ENCODE data around the gene GPR141.
"Not testable (repeated sequence)": the region's sequence is repeated elsewhere in the genome, so short reads cannot be mapped to it uniquely, and the experiment has no call there.

GPR141 gene

DNA sequence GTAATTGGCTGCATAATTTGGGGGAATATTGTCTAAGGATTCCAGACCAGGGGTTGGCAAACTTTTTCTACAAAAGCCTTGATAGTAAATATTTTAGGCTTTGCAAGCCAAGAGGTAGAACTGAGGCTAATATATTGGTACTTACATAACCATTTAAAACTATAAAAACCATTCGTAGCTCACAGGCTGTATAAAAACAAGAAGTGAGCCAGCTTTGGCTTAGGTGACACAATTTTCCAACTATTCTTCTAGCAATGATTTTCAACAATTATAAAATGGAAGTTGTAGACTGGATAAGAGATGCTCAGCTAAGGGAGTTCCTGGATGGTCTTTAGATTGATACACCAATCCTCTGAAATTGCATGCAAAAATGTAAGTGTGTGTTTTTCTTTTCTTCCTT is 1.4 kb downstream of the GPR141 start:
- in situ Hi-C loops (cut with HindIII; ENCODE audit: low sequenced_read_pairs): no loop called here

GRCh38 chr7:37686556-37687345 is 3.2 kb downstream of the GPR141 start:
- in situ Hi-C loops (cut with HindIII; ENCODE audit: low sequenced_read_pairs): no loop called here

DNA sequence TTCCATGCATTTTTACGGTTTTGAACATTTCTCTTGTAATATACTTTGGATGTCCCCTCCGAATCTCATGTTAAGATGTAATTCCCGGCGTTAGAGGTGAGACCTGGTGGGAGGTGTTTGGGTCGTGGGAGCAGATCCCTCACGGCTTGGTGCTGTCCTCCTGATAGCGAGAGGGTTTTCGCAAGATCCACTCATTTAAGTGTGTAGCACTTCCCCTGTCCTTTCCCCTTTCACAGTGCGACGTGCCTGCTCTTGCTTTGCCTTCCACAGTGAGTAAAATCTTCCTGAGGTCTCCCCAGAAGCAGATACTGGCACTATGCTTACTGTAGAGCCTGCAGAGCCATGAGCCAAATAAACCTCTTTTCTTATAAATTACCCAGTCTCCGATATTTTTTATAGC is 6.6 kb downstream of the GPR141 start:
- in situ Hi-C loops (cut with HindIII; ENCODE audit: low sequenced_read_pairs): no loop called here

DNA sequence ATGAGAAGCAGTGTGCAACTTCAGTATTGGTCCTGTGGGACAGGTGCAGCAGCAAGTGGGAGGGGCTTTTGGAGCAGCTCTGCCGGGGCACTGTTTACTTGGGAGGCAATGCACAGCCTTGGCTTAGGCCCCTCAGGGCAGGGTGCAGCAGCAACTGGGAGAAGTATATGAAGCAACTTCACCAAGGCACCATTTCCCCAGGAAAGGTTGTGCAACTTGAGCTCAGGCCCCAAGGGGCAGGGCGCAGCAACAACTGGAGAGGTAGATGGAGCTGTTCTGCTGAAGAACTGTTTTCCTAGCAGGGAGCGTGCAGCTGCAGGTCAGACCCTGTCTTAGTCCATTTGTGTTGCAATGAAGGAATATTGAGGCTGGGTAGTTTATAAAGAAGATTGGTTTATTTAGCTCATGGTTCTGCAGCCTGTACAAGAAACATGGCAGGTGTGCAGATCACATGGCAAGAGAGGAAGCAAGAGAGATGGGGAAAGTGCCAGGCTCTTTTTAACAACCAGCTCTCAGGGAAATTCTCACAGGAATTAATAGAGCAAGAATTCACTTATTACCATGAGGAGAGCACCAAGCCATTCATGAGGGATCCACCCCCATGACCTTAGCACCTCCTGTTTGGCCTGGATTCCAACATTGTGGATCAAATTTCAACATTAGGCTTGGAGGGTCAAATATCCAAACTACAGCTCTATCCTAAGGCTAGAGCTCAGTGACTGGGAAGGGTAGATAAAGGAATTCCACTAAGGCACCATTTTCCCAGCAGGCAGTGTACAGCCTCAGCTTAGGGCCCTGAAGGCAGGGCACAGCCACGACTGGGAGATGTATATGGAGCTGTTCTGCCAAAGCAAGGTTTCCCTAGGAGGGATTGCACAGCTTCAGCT is 10.9 kb downstream of the GPR141 start:
- in situ Hi-C loops (cut with HindIII; ENCODE audit: low sequenced_read_pairs): no loop called here

- in situ Hi-C loops (cut with HindIII; ENCODE audit: low sequenced_read_pairs): no loop called here
These were observed 14.7 kb downstream of the GPR141 start for GRCh38 chr7:37698276-37698675.

- in situ Hi-C loops (cut with HindIII; ENCODE audit: low sequenced_read_pairs): no loop called here
These were observed 15.2 kb downstream of the GPR141 start for GRCh38 chr7:37698782-37699181.

DNA sequence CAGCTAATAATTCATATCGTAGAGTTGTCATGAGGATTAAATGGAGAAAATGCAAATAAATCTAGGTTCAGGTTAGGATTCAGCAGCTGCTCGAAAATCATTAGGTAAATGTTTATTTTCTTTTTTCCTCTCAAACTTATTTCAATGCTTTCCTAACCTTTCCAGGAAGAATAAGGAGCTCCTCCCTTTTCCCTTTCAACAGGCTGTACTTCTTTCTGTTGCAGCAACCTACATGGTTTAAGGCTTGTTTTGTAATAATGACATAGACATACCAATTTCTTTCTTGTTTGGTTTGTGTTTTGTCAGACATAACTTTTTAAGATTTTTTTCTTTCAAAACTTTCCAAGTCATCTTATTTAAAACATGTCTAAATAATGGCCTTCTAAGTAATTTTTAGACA is 18.2 kb downstream of the GPR141 start:
- in situ Hi-C loops (cut with HindIII; ENCODE audit: low sequenced_read_pairs): no loop called here

DNA sequence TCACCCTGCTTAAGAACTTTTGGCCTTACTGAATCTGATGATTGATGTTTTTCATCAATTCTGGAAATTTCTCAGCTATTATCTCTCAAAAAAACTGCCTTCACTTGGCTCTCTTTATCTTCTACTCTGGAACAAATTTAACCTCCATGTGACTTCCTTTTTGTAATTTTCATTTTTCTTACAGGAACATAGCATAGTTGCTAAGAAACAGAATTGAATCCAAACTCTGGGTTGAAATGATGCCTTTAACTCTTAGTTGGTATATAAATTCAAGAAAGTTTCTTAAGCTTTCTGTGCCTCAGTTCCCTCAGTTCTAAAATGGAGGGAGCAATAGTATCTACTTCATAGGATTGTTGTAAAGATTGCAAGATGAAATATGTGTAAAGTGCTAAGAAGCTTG is 19.8 kb downstream of the GPR141 start:
- in situ Hi-C loops (cut with HindIII; ENCODE audit: low sequenced_read_pairs): no loop called here

GRCh38 chr7:37704328-37704833 is 20.8 kb downstream of the GPR141 start:
- in situ Hi-C loops (cut with HindIII; ENCODE audit: low sequenced_read_pairs): not testable (repeated sequence)

- in situ Hi-C loops (cut with HindIII; ENCODE audit: low sequenced_read_pairs): no loop called here
These were observed 22.4 kb downstream of the GPR141 start for GRCh38 chr7:37705976-37706375.

- in situ Hi-C loops (cut with HindIII; ENCODE audit: low sequenced_read_pairs): no loop called here
These were observed 23.2 kb downstream of the GPR141 start for GRCh38 chr7:37706804-37707203.

- in situ Hi-C loops (cut with HindIII; ENCODE audit: low sequenced_read_pairs): no loop called here
These were observed 24.4 kb downstream of the GPR141 start for GRCh38 chr7:37707754-37708485.

- in situ Hi-C loops (cut with HindIII; ENCODE audit: low sequenced_read_pairs): no loop called here
These were observed 26.3 kb downstream of the GPR141 start for GRCh38 chr7:37709631-37710509.

DNA sequence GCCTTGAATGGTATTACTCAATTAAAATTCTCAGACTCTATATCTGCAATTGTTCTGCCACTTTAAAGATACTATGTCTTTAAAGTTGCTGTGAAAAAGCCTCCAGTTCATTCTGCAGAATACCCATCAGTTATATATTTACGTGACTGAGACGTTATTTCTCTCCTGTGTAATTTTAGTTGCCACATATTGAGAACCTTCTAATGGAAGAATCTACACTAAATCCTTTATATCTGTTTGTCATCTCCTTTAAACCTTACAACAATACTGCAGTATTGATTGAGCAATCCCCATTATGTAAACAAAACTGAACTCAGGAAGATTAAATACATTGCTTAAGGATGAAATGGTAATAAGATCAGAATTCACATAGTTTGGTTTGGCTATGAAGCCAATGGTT is 30.0 kb downstream of the GPR141 start:
- in situ Hi-C loops (cut with HindIII; ENCODE audit: low sequenced_read_pairs): no loop called here

DNA sequence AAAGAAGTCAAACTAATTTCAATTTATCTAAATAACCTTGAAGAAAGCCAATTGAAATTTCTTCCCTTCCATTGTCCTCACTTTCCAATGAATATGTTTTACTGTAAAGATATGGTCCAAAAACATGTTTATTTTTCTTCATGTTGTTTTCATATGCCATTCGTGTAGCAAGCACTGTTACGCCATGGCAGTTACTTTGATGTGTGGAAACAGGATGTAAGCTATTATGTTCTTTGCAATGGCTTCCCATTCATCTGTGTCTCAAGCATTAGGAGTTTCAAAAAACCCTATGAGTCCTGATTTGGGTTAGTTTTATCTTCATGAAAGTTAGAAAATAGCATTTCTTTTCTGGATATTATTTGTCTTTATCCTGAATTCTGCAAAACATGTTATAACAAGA is 31.0 kb downstream of the GPR141 start:
- in situ Hi-C loops (cut with HindIII; ENCODE audit: low sequenced_read_pairs): no loop called here

- in situ Hi-C loops (cut with HindIII; ENCODE audit: low sequenced_read_pairs): no loop called here
These were observed 35.0 kb downstream of the GPR141 start for GRCh38 chr7:37718585-37718984.

GRCh38 chr7:37719077-37719476 is 35.5 kb downstream of the GPR141 start:
- in situ Hi-C loops (cut with HindIII; ENCODE audit: low sequenced_read_pairs): no loop called here

- in situ Hi-C loops (cut with HindIII; ENCODE audit: low sequenced_read_pairs): no loop called here
These were observed 41.2 kb downstream of the GPR141 start for GRCh38 chr7:37724732-37725131.

- in situ Hi-C loops (cut with HindIII; ENCODE audit: low sequenced_read_pairs): no loop called here
These were observed 42.5 kb downstream of the GPR141 start for GRCh38 chr7:37726016-37726415.

DNA sequence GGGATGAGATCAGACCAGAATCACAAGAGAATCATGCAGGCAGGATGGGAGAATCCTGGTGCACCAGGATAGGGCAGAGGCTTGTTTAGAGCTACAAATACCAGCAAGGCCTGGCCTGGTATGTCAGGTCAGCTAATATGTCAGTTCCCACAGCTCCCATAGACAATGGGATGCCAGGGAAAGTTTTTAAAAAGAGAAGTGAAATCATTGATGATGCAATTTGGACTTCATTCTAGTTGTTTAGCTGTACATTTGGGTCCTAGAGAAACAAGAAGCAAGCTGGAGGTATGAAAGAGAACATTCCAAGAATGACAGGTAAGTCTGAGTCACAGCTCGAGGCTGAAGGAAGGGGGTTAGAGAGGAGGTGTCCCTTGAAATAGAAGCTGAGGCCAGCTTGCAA is 45.2 kb downstream of the GPR141 start:
- in situ Hi-C loops (cut with HindIII; ENCODE audit: low sequenced_read_pairs): no loop called here

Data from endothelial cell of hepatic sinusoid (primary cell).